ENCODE measurements around the gene NQO2.
"Not testable (repeated sequence)": the region's sequence is repeated elsewhere in the genome, so short reads cannot be mapped to it uniquely, and the experiment has no call there.

The NQO2 gene

DNA sequence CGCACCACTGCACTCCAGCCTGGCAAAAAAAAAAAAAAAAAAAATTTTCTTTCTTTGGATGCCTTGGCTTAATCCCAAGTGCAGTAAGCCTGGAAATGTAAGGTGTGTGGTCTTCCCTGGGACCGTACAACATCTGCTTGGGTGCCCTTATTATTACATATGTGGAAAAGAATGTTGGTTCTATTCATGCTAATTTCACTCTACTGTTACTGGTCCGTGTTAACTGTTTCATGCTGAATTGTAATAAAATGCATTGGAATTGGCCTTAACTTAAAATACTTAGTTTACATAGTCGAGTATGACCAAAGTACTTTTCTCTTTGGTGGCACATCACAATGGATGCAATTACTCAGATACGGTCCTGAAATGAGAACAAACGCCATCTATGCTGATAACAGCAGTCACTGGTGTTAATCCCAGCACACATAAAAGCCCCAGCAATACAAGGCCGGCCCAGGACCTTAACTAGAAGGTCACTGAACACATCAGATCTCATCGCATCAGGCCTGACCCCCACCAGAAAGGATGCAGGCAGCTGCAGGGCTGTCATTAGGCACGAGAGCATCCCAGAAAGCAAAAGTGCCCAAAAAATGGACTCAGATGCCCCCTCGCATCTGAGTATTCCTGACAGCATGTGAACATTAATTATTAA, 29.5 kb upstream of the NQO2 start:
- no peak for DNase-seq

DNA sequence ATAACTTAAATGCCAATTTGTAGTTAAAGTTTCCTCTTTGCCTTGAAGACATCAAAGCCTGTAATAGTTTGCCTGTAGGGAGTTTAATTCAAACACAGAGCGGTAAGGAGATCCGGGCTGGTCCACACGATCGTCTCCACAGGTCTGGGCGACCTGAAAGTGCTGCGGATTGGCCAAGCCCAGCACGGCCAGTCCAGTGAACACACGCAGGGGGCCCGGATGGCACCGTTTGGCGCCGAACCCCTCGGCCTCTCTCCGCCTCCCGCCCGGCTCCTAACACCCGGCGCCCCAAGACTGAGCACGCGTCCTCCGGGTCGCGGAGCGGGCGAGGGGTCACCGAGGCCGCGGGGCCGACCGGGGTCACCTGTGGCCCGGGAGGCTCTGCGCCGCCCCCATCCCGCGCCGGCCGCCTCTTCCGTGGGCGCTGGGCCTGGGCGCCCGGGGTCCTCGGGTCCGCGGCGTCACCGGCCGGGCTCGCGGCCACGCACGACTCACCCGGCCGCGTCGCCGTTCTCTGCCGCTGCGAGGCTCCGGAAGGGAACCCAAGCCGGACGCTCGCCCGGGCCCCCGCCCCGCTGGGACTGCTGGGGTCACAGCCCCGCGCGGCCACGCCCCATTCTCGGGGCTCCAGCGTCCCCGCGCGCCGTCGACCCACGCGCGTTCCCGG, 28.8 kb upstream of the NQO2 start:
- peak; percentile 78 to 94 (median 86) for DNase-seq

DNA sequence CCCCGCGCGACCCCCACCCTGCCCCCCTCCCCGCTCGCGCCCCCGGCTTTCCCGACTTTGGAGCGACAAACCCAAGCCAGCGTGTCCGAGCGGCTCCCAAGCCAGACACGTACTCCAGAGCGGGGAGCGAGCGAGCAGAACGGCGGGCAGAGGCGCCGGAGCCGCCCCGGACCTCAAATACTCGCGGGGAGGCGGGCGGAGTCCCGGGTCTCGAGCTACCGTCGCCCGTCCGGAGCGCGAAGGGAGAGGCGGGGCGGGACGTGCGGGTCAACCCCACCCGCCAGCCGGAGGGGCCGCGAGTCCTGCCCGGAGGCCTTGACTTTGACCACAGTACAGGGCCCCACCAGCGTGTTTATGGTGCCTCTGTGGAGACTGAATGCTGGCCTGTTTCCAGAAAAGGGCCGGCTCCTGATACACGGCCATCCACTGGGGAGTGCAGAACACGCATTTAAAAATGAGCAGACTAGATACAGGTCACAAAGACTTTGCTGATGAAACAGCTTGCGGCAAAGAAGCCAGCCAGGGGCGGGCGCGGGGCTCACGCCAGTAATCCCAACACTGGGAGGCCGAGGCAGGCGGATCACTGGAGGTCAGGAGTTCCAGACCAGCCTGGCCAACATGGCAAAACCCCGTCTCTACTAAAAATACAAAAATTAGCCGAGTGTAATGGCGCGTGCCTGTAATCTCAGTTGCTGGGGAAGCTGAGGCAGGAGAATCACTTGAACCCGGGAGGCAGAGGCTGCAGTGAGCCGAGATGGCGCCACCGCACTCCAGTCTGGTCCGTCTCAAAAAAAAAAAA, 28.1 kb upstream of the NQO2 start, which contains the start of gene SERPINB6:
TSS of gene SERPINB6 (minus strand) at position 148 of the 799 bp plus-strand sequence. CDS start 12,235 bp downstream, outside the sequence.
- peak; percentile 61 to 89 (median 78) for DNase-seq

DNA sequence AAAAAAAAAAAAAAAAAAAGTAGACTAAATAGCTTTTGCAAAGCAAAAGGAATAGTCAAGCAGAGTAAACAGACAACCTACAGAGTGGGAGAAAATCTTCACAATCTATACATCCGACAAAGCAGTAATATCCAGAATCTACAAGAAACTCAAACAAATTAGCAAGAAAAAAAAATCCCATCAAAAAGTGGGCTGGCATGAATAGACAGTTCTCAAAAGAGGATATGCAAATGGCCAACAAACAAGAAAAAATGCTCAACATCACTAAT, 27.5 kb upstream of the NQO2 start:
- DNase-seq = not testable (repeated sequence)

DNA sequence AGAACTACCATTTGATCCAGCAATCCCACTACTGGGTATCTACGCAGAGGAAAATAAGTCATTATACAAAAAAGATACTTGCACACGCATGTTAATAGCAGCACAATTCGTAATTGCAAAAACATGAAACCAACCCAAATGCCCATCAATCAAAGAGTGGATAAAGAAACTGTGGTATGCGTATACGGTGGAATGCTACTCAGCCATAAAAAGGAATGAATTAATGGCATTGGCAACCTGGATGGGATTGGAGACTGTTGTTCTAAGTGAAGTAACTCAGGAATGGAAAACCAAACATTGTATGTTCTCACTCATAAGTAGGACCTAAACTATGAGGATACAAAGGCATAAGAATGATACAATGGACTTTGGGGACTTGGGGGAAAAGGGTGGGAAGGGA, 27.0 kb upstream of the NQO2 start:
- DNase-seq = not testable (repeated sequence)

DNA sequence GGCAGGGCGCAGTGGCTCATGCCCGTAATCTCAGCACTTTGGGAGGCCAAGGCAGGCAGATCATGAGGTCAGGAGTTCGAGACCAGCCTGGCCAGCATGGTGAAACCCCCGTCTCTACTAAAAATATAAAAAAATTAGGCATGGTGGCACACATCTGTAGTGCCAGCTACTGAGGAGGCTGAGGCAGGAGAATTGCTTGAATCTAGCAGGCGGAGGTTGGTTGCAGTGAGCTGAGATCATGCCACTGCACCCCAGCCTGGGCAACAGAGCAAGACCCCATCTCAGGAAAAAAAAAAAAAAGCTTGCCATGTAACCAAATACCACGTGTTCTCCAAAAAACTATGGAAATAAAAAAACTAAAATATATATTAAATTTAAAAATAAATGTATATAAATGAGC, 26.5 kb upstream of the NQO2 start:
- DNase-seq = not testable (repeated sequence)

DNA sequence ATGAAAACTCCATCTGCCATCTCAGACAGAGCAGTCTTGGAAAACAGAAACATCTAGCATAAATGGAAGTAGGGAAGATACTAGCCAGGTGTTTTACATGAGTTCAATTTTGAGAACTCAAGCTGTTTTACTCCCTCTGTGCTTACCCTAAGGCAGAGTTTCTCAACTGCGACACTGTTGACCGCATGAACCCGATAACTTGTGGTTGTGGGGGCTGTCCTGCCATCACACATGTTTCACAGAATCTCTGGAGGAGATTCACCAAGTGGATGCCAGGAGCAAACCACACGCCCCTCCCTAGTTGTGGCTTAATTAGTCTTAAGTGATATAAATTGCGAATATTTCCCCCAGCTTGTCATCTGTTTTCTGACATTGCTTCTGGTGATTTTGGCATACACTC, 26.0 kb upstream of the NQO2 start:
- DNase-seq = no peak

DNA sequence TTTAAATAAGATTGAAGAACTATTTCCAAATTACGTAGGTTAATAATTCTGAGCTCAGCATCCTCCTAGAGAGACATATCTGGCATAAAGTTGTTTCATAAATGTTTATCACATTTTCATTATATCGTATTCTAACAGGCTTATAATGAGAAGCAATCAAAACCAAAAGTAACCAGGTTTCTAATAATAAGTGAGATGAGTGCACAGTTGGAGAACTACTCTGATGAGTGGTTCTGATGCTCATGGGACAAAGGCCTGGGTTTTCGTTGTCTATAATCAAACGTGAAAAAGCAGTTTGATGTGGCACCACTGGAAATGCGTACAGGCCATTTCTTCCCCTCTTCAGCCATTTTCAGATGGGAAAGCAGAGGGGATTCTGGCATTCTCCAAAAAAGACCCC, 23.6 kb upstream of the NQO2 start:
- DNase-seq = no peak

DNA sequence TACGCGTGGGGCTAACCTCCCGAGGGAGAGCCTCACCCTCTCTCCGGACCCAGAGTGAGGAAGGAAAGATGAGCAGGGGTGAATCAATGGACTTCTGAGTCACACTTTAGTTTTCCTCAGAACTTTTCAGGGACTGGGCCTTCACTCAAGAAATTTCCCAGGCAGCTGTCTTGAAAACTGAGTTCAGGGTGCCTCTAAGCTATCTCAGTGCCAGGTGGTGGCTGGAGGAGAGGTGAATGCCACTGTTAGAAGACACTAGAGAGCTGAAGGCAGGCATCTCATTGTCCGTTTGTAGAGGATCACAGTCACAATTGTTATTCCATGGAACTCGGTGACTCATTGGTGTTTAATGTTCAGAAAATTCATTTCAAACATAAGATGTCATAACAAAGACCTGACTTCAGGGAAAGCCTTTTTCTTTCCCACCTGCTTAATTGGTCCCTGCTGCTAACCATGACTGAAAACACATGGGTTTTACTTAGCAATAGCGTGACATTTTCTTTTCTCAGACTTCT, 23.1 kb upstream of the NQO2 start:
- no peak for DNase-seq

DNA sequence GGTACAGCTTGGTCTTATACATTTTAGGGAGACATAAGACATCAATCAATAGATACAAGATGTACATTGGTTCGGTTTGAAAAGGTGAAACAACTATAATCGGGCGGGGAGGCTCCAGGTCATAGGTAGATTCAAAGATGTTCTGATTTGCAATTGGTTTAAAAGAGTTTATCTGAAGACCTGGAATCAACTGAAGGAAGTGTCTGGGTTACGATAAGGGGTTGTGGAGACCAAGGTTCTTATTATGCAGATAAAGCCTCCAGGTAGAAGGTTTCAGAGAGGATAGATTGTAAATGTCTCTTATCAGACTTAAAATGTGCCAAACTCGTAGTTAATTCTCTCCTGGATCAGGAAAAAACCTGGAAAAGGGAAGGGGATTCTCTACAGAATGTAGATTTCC, 22.4 kb upstream of the NQO2 start:
- DNase-seq = no peak

DNA sequence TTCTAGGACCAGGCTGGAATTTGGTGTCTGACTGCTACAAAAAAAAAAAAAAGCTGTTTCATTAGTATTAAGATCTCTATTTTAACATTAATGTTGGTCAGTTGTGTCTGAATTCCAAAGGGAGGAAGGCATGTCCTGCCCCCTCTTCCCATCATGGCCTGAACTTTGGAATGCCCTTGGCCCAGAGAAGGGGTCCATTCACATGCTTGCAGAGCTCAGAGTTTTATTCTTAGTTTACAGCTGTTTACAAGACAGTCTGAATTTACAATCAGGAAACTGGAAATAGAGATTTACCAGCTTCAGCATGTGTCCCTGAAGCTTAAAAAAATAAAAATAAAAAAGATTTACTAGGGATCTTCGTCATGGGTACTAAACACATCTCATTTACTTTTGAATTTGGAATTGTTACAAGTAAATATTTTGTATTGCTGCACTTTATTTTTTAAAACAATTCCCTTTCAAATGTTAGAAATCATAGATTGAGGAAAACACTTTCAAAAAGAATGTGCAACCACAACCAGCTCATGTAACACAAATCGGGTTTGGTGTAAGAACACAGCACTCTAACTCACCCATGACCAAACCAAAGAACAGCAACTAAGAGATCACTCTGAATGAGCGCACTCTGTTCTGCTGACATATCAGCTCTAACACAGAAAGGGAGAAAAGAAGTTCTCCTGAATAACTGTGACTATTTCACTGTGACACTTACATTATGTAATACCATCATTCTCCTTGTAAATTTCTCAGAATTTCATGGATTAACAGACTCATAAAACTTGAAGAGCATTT, 21.7 kb upstream of the NQO2 start:
- DNase-seq = peak in 2 of 4 experiments; percentile 25 to 45

DNA sequence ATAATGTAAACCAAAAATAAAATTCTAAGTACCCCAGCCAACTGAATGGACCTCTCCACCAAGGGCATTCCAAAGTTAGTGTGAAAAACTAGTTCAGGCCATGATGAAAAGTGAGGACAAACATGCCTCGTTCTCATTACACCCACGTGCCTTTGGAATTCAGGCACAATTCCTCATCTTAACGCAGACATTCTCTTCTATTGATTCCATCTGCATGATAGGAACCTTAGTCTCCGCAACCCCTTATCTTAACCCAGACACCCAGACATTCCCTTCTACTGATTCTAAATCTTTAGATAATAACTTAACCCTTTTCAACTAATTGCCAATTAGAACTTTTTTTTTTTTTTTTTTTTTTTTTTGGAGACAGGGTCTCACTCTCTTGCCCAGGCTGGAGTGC, 20.8 kb upstream of the NQO2 start:
- DNase-seq = no peak

DNA sequence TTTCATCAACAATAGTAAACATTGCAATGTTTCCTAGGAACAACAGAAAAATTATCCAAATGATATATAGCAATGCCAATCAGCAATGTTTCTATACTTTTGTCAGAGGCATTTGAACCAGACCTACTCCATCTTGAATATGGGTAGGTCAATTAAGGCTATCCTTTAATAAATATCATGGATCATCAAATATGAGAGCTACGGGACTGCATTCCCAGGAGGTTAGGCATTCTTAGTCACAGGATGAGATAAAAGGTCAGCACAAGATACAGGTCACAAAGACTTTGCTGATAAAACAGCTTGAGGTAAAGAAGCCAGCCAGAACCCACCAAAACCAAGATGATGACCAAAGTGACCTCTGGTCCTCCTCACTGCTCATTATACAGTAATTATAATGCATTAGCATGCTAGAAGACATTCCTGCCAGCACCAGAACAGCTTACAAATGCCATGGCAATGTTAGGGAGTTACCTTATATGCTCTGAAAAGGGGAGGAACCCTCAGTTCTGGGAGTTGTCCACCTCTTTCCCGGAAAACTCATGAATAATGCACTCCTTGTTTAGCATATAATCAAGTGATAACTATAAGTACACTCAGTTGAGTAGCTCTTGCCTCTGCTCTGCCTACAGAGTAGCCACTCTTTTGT, 19.8 kb upstream of the NQO2 start:
- DNase-seq = no peak

DNA sequence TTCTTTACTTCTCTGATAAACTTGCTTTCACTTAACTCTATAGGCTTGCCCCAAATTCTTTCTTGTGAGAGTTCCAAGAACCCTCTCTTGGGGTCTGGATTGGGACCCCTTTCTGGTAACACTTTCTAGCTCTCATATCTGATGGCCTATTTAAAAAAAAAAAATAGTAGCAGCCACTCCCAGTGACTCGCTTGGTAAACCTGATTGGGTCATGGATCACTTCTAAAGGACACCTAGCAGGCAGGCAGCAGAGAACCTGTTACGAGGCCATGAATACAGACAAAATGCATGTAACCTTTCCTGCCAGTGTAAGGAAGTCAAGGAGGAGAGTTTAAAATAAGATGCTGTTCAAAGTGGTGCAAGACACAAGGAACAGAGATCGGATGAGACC, 19.2 kb upstream of the NQO2 start:
- DNase-seq = peak in 1 of 4 experiments; percentile 23

DNA sequence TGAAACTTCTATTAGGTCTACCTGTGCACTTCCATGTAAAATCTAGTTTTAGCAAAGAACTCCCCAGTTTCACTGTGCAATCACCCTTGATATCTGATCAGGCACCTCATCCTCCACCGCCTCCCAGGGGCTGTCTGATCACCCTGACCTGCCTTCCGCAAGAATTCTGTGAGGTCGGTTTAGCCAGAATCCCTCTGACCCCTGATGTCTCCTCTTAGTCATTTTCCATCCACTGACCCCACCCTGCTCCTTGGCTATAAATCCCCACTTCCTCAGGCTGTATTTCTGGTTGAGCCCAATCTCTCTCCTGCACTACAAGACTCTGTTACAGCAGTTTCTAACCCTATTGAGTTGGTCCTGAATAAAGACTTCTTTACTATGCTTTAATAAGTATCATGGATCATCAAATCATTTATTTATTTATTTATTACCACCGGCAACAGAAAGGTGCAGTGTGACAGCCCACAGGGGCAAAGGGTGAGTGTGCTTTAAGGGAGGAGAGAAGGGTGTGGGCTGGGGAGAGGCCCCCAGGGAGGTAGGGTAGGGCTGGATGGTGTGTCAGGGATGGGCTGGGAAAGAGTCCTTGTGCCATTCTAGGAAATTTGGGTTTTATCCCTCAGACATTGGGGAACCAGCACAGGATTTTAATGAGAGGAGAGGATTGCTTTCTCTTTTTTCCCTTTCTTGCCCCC, 17.1 kb upstream of the NQO2 start:
- DNase-seq = peak in 3 of 4 experiments; percentile 33 to 42 (median 34)

DNA sequence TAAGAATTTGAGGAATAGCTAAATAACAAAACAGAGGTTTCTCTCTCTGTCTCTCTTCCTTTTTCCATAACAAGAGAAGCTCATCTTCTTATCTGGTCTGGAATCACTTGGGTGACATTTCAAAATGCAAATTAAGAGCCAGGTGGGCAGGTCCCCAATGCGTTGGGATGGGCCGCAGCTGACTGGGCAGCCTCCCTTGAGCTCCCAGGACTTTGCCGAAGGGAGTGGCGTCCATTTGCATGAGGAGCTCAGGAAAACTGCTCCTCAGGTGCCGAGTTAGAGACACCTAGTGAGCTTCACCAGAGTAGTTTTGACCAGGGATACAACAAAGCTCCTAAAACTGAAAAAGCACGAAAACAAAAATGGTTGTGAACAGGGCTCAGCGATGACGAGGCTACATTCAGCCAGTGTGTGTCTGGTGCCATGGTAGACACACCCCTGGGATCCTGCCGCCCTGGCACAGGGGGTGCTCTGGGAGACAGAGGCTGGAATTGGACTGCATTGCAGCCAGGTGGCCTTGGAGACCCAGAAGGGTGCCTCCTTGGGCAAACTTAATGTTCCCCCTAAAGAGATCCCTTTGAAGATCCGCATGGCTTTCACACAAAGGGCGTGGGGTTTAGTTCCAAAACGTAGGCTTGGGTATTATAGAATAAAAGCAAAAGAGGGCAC, 14.8 kb upstream of the NQO2 start:
- no peak for DNase-seq

DNA sequence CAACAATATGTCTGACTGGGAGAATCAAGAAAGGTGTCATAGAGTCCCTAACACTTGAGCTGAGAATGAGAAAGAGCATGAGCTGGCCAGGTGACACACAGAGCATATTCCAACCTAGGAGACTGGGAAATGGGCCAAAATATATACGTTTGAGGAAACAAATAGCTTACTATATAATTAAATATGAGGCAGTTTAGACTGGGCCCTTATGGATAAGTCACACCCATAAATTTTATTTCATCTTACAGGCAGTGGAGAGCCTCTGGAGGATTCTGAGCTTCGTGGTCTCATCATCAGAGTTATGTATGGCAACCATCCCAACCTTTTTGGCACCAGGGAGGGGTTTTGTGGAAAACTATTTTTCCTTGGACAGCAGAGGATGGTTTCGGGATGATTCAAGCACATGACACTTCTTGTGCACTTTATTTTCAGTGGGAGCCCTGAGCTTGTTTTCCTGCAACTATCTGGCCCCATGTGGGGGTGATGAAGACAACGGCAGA, 12.9 kb upstream of the NQO2 start:
- DNase-seq = no peak

DNA sequence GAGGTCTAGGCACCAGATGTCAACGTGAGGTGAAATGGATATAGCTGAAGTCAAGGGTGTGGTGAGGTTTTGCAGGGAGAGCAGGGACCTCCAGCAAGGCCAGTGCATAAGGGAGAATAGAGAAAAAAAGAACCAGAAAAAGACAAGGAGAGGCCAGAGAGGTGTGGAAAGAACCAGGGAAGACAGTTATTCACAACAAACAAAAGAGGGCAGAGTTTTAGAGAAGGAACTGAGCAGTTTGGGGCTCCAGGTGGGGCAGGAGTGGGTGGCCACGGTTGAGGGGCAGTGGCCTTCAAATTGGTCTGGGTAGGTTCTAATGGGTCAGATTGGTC, 11.6 kb upstream of the NQO2 start:
- no peak for DNase-seq

DNA sequence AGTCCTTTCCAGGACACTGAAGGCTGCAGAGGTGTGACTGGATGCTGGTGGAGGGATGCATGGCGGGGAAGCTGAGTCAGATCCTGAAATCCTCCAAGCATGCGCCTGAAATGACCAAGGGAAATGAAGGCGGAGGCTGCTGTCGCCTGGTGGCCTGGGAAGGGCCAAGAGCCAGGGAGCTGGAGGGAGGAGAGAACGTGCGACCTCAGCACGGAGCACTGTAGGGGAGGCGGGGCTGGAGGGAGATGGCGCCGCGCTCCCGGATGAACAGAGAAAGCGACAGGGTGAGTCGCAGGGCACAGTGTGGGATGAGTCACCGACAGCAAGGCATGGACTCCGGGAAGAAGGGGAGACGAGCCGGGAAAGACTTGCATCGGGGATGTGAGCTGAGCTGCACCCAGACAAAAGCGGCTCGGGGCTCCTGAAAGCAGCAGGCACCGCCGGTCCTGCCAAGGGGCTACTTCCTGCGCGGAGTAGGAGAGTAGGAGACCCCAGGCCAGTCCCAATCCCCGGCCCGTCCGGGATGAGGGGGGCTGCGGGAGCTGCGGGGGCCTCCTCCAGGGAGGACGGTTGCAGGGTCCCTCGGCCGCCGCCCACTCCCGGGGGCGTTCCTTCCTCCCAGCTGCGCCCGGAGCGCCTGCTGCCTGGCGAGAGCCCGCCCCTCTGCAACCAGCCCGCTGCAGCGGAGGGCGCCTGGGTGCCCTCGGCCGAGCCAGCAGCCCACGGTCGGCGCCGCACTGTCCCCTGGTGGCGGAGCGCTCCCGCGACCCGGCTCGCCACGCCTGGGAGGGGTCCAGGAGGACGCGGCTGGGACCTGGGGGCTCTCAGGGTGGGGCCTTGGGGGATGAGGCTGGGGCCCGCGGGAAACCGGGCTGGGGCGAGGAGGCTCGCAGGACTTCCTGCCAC, 11.0 kb upstream of the NQO2 start:
- peak; percentile 92 to 97 (median 96) for DNase-seq

Measured in suppressor macrophage (primary cell).